ENCODE results near the gene PCGF3.

DNA sequence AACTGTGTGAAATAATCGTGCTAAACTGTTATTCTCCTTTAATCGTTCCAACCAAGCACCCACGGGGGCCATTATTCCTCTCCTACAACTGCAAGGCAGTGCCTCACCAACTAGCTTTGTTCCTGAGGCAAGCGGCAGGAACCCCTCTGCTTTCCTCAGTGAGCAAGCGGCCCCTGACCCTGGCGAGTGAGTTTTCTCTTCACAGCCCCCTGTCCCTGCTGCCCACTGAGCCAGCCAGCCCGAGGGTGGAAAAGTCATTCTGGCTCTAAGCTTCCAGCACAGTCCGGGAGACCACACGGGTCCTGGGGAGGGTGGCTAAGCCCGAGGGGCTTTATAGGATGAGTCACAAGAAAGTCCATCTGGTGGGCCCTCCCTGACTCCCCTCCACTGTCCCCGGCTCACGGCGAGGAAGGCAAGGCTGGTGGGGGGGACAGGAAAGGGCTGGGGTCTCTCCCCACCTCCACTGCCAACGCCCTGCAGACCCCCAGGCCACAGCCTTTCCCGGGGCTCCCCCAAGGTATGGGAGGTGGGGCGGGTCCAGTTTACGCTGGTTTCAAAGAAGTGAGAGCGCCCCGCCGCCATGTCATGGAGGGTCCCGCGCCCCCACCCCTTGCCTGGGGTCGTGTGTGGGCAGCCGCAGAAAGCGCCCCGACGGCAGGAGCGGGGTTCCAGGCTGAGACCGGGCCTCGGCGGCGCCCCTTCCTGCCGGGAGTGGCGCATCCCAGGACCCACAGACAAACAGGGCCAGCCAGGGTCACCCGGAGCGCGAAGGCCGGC is 75.3 kb downstream of the PCGF3 start:
- TF ChIP-seq CTCF (IDR thresholded peaks at IDR 0.05 in 4 of 5, conservative IDR thresholded peaks at IDR 0.05 in 1 of 5) (no peak), POLR2A (IDR thresholded peaks at IDR 0.05) (no peak)

Data from gastrocnemius medialis (tissue), 4 donors.